Glomerular visceral epithelial cell (primary cell): Measurements from ENCODE around the gene RFX4.
"Not testable (repeated sequence)": the region's sequence is repeated elsewhere in the genome, so short reads cannot be mapped to it uniquely, and the experiment has no call there.

Source experiments
- DNase-seq: peaks from one replicate; pipeline ENCODE4 v3.0.0-alpha.2; 2016; ENCODE audit errors: extremely low spot score

RFX4 gene

GRCh38 chr12:106692033-106692432 is 109.2 kb downstream of the RFX4 start:
- DNase-seq: not testable (repeated sequence)

- no peak for DNase-seq
Observed at GRCh38 chr12:106692896-106693820, 110.4 kb downstream of the RFX4 start.

- no peak for DNase-seq
Observed at GRCh38 chr12:106696071-106696470, 113.3 kb downstream of the RFX4 start.

GRCh38 chr12:106696681-106697417 is 114.0 kb downstream of the RFX4 start:
- no peak for DNase-seq

- DNase-seq: no peak
Observed at GRCh38 chr12:106704081-106704480, 121.3 kb downstream of the RFX4 start.

GRCh38 chr12:106705971-106706370 is 123.2 kb downstream of the RFX4 start:
- DNase-seq: no peak

GRCh38 chr12:106709068-106709511 is 126.3 kb downstream of the RFX4 start:
- DNase-seq: no peak

GRCh38 chr12:106710143-106710893 is 127.5 kb downstream of the RFX4 start:
- no peak for DNase-seq

GRCh38 chr12:106711316-106711715 is 128.5 kb downstream of the RFX4 start:
- no peak for DNase-seq

- DNase-seq: no peak
Observed at GRCh38 chr12:106712768-106713167, 130.0 kb downstream of the RFX4 start.

GRCh38 chr12:106714926-106715325 is 132.1 kb downstream of the RFX4 start:
- no peak for DNase-seq

- DNase-seq: no peak
Observed at GRCh38 chr12:106715582-106715981, 132.8 kb downstream of the RFX4 start.

GRCh38 chr12:106717673-106718072 is 134.9 kb downstream of the RFX4 start:
- DNase-seq: no peak

GRCh38 chr12:106719879-106720278 is 137.1 kb downstream of the RFX4 start:
- DNase-seq: no peak

GRCh38 chr12:106720696-106721095 is 137.9 kb downstream of the RFX4 start:
- no peak for DNase-seq

- DNase-seq: no peak
Observed at GRCh38 chr12:106721915-106722314, 139.1 kb downstream of the RFX4 start.

- DNase-seq: no peak
Observed at GRCh38 chr12:106722837-106723236, 140.0 kb downstream of the RFX4 start.

GRCh38 chr12:106723416-106723815 is 140.6 kb downstream of the RFX4 start:
- no peak for DNase-seq

GRCh38 chr12:106724116-106724515 is 141.3 kb downstream of the RFX4 start:
- no peak for DNase-seq

- DNase-seq: no peak
Observed at GRCh38 chr12:106724934-106725333, 142.1 kb downstream of the RFX4 start.

GRCh38 chr12:106726603-106727202 is 143.9 kb downstream of the RFX4 start:
- DNase-seq: not testable (repeated sequence)

- DNase-seq: no peak
Observed at GRCh38 chr12:106729611-106730010, 146.8 kb downstream of the RFX4 start.
